ENCODE results near the gene ACSF3. TPM values are rescaled to one million over a fixed set of nuclear protein-coding genes. Genes with fewer than 3 reads are reported as not detected.

ACSF3 gene
- total and polyA plus RNA-seq, 2 donors (not counting 1 experiment from before 2014, with no cell fraction given): 9.2 to 23.1 TPM

GRCh38 chr16:89132194-89133005 lies 38.7 kb downstream of the ACSF3 start:
- Histone ChIP-seq H3K79me2 (ENCODE audit: control insufficient read depth, insufficient read depth, low read length) (no peaks in the 10 kb centered on the region), H3K27ac (ENCODE audit: insufficient read depth, low read length) (no peak overlapping the region), H3K4me3 (replicated peaks in 1 of 4; ENCODE audit: control extremely low read depth in 1 of 4, insufficient read depth in 1 of 4, low read depth in 3 of 4, low read length in 4 of 4) (no peak overlapping the region), H3K9ac (ENCODE audit: insufficient read depth, low read length) (no peak overlapping the region), H2AFZ (ENCODE audit: low read length) (no peak overlapping the region), H3K27me3 (ENCODE audit: control insufficient read depth, insufficient read depth, low read length) (no peaks in the 10 kb centered on the region), H3K4me2 (ENCODE audit: extremely low read depth, insufficient read depth, low read length) (no peak overlapping the region), H4K20me1 (ENCODE audit: control insufficient read depth, extremely low read depth, insufficient read depth, low read length) (no peaks in the 10 kb centered on the region), H3K9me3 (ENCODE audit: control insufficient read depth, insufficient read depth, low read depth, low read length) (no peaks in the 10 kb centered on the region), H3K36me3 (ENCODE audit: control insufficient read depth, insufficient read depth, low read length) (peaks cover 7% of the 10 kb centered on the region), H3K4me1 (ENCODE audit: control insufficient read depth, extremely low read depth, insufficient read depth, low read length) (no peaks in the 10 kb centered on the region)
- TF ChIP-seq CTCF (conservative IDR thresholded peaks at IDR 0.05 in 1 of 2, IDR thresholded peaks at IDR 0.05 in 1 of 2; ENCODE audit: low read depth in 1 of 2, low read length in 2 of 2) (no peak), EZH2 (IDR thresholded peaks at IDR 0.05; ENCODE audit: low read length, missing control alignments) (no peak)
- no peak for DNase-seq (ENCODE audit: low read depth in 2 of 2)

- no peak overlapping the region for H3K27ac ChIP-seq (ENCODE audit: insufficient read depth, low read length)
- no peaks in the 10 kb centered on the region for H4K20me1 ChIP-seq (ENCODE audit: control insufficient read depth, extremely low read depth, insufficient read depth, low read length)
- H3K27me3 ChIP-seq (ENCODE audit: control insufficient read depth, insufficient read depth, low read length): no peaks in the 10 kb centered on the region
- H3K79me2 ChIP-seq (ENCODE audit: control insufficient read depth, insufficient read depth, low read length): no peaks in the 10 kb centered on the region
- H3K9ac ChIP-seq (ENCODE audit: insufficient read depth, low read length): no peak overlapping the region
- no peaks in the 10 kb centered on the region for H3K9me3 ChIP-seq (ENCODE audit: control insufficient read depth, insufficient read depth, low read depth, low read length)
- TF ChIP-seq CTCF (conservative IDR thresholded peaks at IDR 0.05 in 1 of 2, IDR thresholded peaks at IDR 0.05 in 1 of 2; ENCODE audit: low read depth in 1 of 2, low read length in 2 of 2): no peak
- no peak for TF ChIP-seq EZH2 (IDR thresholded peaks at IDR 0.05; ENCODE audit: low read length, missing control alignments)
- no peak overlapping the region for H3K4me3 ChIP-seq (replicated peaks in 1 of 4; ENCODE audit: control extremely low read depth in 1 of 4, insufficient read depth in 1 of 4, low read depth in 3 of 4, low read length in 4 of 4)
- DNase-seq (ENCODE audit: low read depth in 2 of 2): no peak
- no peak overlapping the region for H3K4me2 ChIP-seq (ENCODE audit: extremely low read depth, insufficient read depth, low read length)
- no peak overlapping the region for H2AFZ ChIP-seq (ENCODE audit: low read length)
- no peaks in the 10 kb centered on the region for H3K4me1 ChIP-seq (ENCODE audit: control insufficient read depth, extremely low read depth, insufficient read depth, low read length)
- H3K36me3 ChIP-seq (ENCODE audit: control insufficient read depth, insufficient read depth, low read length): peaks cover 7% of the 10 kb centered on the region
These were observed 39.9 kb downstream of the ACSF3 start for GRCh38 chr16:89133457-89134127.

- H2AFZ ChIP-seq (ENCODE audit: low read length): no peak overlapping the region
- no peaks in the 10 kb centered on the region for H4K20me1 ChIP-seq (ENCODE audit: control insufficient read depth, extremely low read depth, insufficient read depth, low read length)
- peaks cover 7% of the 10 kb centered on the region for H3K36me3 ChIP-seq (ENCODE audit: control insufficient read depth, insufficient read depth, low read length)
- no peaks in the 10 kb centered on the region for H3K27me3 ChIP-seq (ENCODE audit: control insufficient read depth, insufficient read depth, low read length)
- no peak overlapping the region for H3K27ac ChIP-seq (ENCODE audit: insufficient read depth, low read length)
- no peak for DNase-seq (ENCODE audit: low read depth in 2 of 2)
- no peaks in the 10 kb centered on the region for H3K79me2 ChIP-seq (ENCODE audit: control insufficient read depth, insufficient read depth, low read length)
- H3K4me2 ChIP-seq (ENCODE audit: extremely low read depth, insufficient read depth, low read length): no peak overlapping the region
- H3K4me1 ChIP-seq (ENCODE audit: control insufficient read depth, extremely low read depth, insufficient read depth, low read length): no peaks in the 10 kb centered on the region
- H3K9ac ChIP-seq (ENCODE audit: insufficient read depth, low read length): no peak overlapping the region
- H3K9me3 ChIP-seq (ENCODE audit: control insufficient read depth, insufficient read depth, low read depth, low read length): no peaks in the 10 kb centered on the region
- no peak overlapping the region for H3K4me3 ChIP-seq (replicated peaks in 1 of 4; ENCODE audit: control extremely low read depth in 1 of 4, insufficient read depth in 1 of 4, low read depth in 3 of 4, low read length in 4 of 4)
- TF ChIP-seq CTCF (conservative IDR thresholded peaks at IDR 0.05 in 1 of 2, IDR thresholded peaks at IDR 0.05 in 1 of 2; ENCODE audit: low read depth in 1 of 2, low read length in 2 of 2): no peak
- TF ChIP-seq EZH2 (IDR thresholded peaks at IDR 0.05; ENCODE audit: low read length, missing control alignments): no peak
These were observed 40.6 kb downstream of the ACSF3 start for GRCh38 chr16:89134269-89134668.

Measured in fibroblast of lung (primary cell).